SU-DHL-6 (cell line): ENCODE data around the gene GGNBP2.
"Not testable (repeated sequence)": the region's sequence is repeated elsewhere in the genome, so short reads cannot be mapped to it uniquely, and the experiment has no call there.

Experiments
- EZH2phosphoT487 ChIP-seq: fragments of 200-600 bp; sonication (generic), shearing (Covaris generic); conservative IDR thresholded peaks from 2 replicates; pipeline ENCODE4 v1.6.1; 2018; ENCODE audit warnings: mild to moderate bottlenecking, antibody characterized with exemption, low read length, moderate library complexity, mixed read lengths
- TF ChIP-seq, protein P1 (sequence below): fragments of 200-600 bp; sonication (generic); IDR thresholded peaks from one replicate; pipeline ENCODE4 v1.5.1; 2017; ENCODE audit warnings: antibody characterized with exemption, mild to moderate bottlenecking, low read length, moderate library complexity; ENCODE audit not compliant: insufficient read depth, poor library complexity, severe bottlenecking

GRCh38 chr17:36508439-36508838 lies 36.3 kb upstream of the GGNBP2 start:
- TF ChIP-seq, protein P1, sequence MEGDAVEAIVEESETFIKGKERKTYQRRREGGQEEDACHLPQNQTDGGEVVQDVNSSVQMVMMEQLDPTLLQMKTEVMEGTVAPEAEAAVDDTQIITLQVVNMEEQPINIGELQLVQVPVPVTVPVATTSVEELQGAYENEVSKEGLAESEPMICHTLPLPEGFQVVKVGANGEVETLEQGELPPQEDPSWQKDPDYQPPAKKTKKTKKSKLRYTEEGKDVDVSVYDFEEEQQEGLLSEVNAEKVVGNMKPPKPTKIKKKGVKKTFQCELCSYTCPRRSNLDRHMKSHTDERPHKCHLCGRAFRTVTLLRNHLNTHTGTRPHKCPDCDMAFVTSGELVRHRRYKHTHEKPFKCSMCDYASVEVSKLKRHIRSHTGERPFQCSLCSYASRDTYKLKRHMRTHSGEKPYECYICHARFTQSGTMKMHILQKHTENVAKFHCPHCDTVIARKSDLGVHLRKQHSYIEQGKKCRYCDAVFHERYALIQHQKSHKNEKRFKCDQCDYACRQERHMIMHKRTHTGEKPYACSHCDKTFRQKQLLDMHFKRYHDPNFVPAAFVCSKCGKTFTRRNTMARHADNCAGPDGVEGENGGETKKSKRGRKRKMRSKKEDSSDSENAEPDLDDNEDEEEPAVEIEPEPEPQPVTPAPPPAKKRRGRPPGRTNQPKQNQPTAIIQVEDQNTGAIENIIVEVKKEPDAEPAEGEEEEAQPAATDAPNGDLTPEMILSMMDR, result not testable (repeated sequence)
- TF ChIP-seq EZH2phosphoT487, result not testable (repeated sequence)
